ENCODE data around the gene NFAT5. TPM values are rescaled to one million over a fixed set of nuclear protein-coding genes. Genes with fewer than 3 reads are reported as not detected.

NFAT5 gene
- total RNA-seq, 1 donor from 2014 or later: 41.0 TPM

- Mint-ChIP-seq H3K27me3 (ENCODE audit: low read depth) (no peaks in the 10 kb centered on the region), H3K9me3 (ENCODE audit: low read depth) (no peaks in the 10 kb centered on the region), H3K4me3 (ENCODE audit: unreplicated experiment) (no peak overlapping the region), H3K27ac (ENCODE audit: unreplicated experiment) (no peak overlapping the region), H3K4me1 (ENCODE audit: low read depth) (peaks cover 12% of the 10 kb centered on the region), H3K36me3 (ENCODE audit: low read depth) (peaks cover 13% of the 10 kb centered on the region)
- TF ChIP-seq, protein P1, sequence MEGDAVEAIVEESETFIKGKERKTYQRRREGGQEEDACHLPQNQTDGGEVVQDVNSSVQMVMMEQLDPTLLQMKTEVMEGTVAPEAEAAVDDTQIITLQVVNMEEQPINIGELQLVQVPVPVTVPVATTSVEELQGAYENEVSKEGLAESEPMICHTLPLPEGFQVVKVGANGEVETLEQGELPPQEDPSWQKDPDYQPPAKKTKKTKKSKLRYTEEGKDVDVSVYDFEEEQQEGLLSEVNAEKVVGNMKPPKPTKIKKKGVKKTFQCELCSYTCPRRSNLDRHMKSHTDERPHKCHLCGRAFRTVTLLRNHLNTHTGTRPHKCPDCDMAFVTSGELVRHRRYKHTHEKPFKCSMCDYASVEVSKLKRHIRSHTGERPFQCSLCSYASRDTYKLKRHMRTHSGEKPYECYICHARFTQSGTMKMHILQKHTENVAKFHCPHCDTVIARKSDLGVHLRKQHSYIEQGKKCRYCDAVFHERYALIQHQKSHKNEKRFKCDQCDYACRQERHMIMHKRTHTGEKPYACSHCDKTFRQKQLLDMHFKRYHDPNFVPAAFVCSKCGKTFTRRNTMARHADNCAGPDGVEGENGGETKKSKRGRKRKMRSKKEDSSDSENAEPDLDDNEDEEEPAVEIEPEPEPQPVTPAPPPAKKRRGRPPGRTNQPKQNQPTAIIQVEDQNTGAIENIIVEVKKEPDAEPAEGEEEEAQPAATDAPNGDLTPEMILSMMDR (IDR thresholded peaks at IDR 0.05): no peak
- no peak for DNase-seq (ENCODE audit: low spot score)
Observed at GRCh38 chr16:69699915-69700314, 134.1 kb downstream of the NFAT5 start.

DNA sequence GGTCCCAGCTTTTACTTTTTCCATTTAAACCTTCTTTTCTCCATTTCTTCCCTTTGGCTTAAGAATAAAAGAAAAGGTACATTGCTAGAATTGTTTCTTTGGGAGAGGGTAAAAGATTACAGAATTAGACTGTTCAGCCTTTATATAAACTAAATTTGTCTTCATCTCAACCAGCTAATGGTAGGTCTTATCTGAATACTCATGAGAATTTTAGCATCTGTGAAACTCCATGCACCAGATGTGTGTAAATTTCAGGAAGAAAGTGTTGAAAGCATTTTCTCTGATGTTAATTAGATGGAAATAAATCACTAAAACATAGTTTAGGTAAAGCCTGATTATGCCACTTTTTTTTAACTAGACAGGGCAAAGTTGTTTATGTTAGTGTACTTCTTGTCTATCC, 135.7 kb downstream of the NFAT5 start:
- no peaks in the 10 kb centered on the region for H3K9me3 Mint-ChIP-seq (ENCODE audit: low read depth)
- TF ChIP-seq, protein P1 (IDR thresholded peaks at IDR 0.05): no peak
- H3K4me3 Mint-ChIP-seq (ENCODE audit: unreplicated experiment): no peak overlapping the region
- H3K4me1 Mint-ChIP-seq (ENCODE audit: low read depth): peaks cover 12% of the 10 kb centered on the region
- H3K27ac Mint-ChIP-seq (ENCODE audit: unreplicated experiment): no peak overlapping the region
- no peak for DNase-seq (ENCODE audit: low spot score)
- no peaks in the 10 kb centered on the region for H3K27me3 Mint-ChIP-seq (ENCODE audit: low read depth)
- H3K36me3 Mint-ChIP-seq (ENCODE audit: low read depth): peaks cover 6% of the 10 kb centered on the region

GRCh38 chr16:69701866-69702265, 136.1 kb downstream of the NFAT5 start:
- no peak overlapping the region for H3K4me3 Mint-ChIP-seq (ENCODE audit: unreplicated experiment)
- no peak overlapping the region for H3K27ac Mint-ChIP-seq (ENCODE audit: unreplicated experiment)
- H3K4me1 Mint-ChIP-seq (ENCODE audit: low read depth): peaks cover 12% of the 10 kb centered on the region
- H3K36me3 Mint-ChIP-seq (ENCODE audit: low read depth): peaks cover 7% of the 10 kb centered on the region
- H3K9me3 Mint-ChIP-seq (ENCODE audit: low read depth): no peaks in the 10 kb centered on the region
- TF ChIP-seq, protein P1 (IDR thresholded peaks at IDR 0.05): no peak
- DNase-seq (ENCODE audit: low spot score): no peak
- no peaks in the 10 kb centered on the region for H3K27me3 Mint-ChIP-seq (ENCODE audit: low read depth)

DNA sequence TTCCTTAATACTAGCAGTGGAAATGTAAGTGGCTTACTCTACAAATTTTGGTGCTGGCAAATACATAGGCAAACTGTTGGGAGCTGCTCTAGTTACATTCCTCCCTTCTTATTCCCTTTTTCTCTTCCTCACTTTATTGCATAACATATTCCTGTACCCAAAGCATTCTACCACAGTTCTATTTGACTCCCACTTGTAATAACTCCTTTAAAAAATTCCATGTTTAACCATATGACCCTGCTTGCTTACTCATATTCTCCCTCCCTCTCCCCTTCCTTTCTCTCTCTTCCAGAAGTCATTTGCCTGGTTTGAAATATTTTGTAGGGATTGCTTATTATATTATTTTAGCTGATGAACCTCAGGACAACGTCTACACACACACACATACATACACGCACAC, 137.9 kb downstream of the NFAT5 start:
- H3K4me3 Mint-ChIP-seq (ENCODE audit: unreplicated experiment): no peak overlapping the region
- TF ChIP-seq, protein P1 (IDR thresholded peaks at IDR 0.05): no peak
- peaks cover 8% of the 10 kb centered on the region for H3K4me1 Mint-ChIP-seq (ENCODE audit: low read depth)
- DNase-seq (ENCODE audit: low spot score): no peak
- H3K27me3 Mint-ChIP-seq (ENCODE audit: low read depth): no peaks in the 10 kb centered on the region
- H3K36me3 Mint-ChIP-seq (ENCODE audit: low read depth): peaks cover 12% of the 10 kb centered on the region
- no peaks in the 10 kb centered on the region for H3K9me3 Mint-ChIP-seq (ENCODE audit: low read depth)
- H3K27ac Mint-ChIP-seq (ENCODE audit: unreplicated experiment): peak overlapping the region; percentile 72

- peaks cover 13% of the 10 kb centered on the region for H3K4me1 Mint-ChIP-seq (ENCODE audit: low read depth)
- no peak overlapping the region for H3K4me3 Mint-ChIP-seq (ENCODE audit: unreplicated experiment)
- DNase-seq (ENCODE audit: low spot score): no peak
- peaks cover 15% of the 10 kb centered on the region for H3K36me3 Mint-ChIP-seq (ENCODE audit: low read depth)
- TF ChIP-seq, protein P1 (IDR thresholded peaks at IDR 0.05): no peak
- H3K9me3 Mint-ChIP-seq (ENCODE audit: low read depth): no peaks in the 10 kb centered on the region
- no peaks in the 10 kb centered on the region for H3K27me3 Mint-ChIP-seq (ENCODE audit: low read depth)
- peak overlapping the region; percentile 64 for H3K27ac Mint-ChIP-seq (ENCODE audit: unreplicated experiment)
Observed at GRCh38 chr16:69706256-69706974, 140.6 kb downstream of the NFAT5 start.
